ENCODE data around the gene TAS1R1.

The TAS1R1 gene

DNA sequence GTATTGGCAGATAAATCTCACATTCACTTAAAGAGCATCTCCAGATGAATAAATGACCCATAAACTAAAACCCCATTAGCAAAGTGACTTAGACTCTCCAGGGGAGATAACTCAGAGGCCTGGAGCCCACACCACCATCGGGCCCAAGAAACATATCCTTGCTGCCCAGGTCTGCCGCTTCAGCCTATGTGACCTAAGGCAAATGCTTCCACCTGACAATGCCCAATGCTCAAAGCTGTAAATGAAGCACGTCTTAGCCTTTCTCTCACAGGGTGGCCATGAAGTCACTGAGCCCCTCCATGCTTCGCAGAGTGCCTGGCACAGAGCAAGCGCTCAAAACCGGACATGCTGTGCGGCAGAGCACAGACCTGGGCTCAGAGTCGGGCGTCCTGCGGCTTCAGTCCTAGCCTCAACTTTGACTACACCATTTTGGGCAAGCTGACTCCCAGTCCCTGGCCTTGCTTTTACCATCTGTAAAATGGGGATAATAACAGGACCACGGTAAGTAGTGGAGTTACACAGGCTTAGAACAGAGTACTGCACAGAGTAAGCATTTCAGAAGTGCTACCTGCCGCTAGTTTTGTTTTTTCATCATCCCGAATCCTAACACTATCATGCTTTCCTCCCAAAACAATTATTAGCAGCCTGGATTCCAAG is 24.5 kb upstream of the TAS1R1 start:
- no peaks in the 10 kb centered on the region for H3K27me3 ChIP-seq (ENCODE audit: insufficient read depth, low read length, poor library complexity)
- no peaks in the 10 kb centered on the region for H3K4me1 ChIP-seq (ENCODE audit: insufficient read depth, low read length)
- H4K20me1 ChIP-seq (ENCODE audit: insufficient read depth, low read length) = peaks cover 20% of the 10 kb centered on the region
- H3K27ac ChIP-seq (ENCODE audit: low read length) = no peak overlapping the region
- H3K79me2 ChIP-seq (ENCODE audit: insufficient read depth, low read length) = peaks cover 5% of the 10 kb centered on the region
- no peak overlapping the region for H3K9ac ChIP-seq (ENCODE audit: low read depth, low read length)
- no peak for TF ChIP-seq EZH2 (IDR thresholded peaks at IDR 0.05; ENCODE audit: borderline replicate concordance, low read depth, low read length, severe bottlenecking)
- TF ChIP-seq, protein P1, sequence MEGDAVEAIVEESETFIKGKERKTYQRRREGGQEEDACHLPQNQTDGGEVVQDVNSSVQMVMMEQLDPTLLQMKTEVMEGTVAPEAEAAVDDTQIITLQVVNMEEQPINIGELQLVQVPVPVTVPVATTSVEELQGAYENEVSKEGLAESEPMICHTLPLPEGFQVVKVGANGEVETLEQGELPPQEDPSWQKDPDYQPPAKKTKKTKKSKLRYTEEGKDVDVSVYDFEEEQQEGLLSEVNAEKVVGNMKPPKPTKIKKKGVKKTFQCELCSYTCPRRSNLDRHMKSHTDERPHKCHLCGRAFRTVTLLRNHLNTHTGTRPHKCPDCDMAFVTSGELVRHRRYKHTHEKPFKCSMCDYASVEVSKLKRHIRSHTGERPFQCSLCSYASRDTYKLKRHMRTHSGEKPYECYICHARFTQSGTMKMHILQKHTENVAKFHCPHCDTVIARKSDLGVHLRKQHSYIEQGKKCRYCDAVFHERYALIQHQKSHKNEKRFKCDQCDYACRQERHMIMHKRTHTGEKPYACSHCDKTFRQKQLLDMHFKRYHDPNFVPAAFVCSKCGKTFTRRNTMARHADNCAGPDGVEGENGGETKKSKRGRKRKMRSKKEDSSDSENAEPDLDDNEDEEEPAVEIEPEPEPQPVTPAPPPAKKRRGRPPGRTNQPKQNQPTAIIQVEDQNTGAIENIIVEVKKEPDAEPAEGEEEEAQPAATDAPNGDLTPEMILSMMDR (IDR thresholded peaks at IDR 0.05; ENCODE audit: borderline replicate concordance, extremely low read depth, low read length, poor library complexity, severe bottlenecking) = no peak
- H3K36me3 ChIP-seq (ENCODE audit: insufficient read depth, low read length) = peaks cover 80% of the 10 kb centered on the region
- H3K4me3 ChIP-seq (ENCODE audit: low read depth in 1 of 2, low read length in 2 of 2) = no peak overlapping the region
- H3K9me3 ChIP-seq (ENCODE audit: insufficient read depth, low read length, severe bottlenecking) = no peaks in the 10 kb centered on the region
- no peak for ATAC-seq (ENCODE audit: insufficient read depth, low read depth)
- no peak for DNase-seq
- H2AFZ ChIP-seq (ENCODE audit: low read depth, low read length) = no peak overlapping the region
- H3K4me2 ChIP-seq (ENCODE audit: insufficient read depth, low read length) = no peak overlapping the region

DNA sequence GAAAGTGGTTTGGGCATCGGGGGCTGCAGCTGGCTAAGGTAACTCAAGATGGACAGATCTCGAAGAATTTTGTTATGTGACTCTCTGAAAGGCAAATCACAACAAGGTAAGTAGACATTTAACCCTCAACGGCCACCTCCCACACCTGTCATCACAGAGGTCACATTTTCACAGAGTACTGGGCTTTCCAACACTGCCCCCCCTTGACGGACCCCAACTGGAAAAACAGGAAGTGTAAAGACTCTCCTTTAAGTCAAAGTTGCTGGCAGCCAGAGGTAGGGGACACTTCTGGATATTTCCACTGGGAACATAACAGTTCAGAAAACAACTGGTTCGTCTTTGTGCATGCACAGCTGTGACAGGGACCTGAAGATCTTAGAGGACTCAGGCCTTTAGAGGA is 23.1 kb upstream of the TAS1R1 start:
- H2AFZ ChIP-seq (ENCODE audit: low read depth, low read length) = no peak overlapping the region
- H3K27ac ChIP-seq (ENCODE audit: low read length) = no peak overlapping the region
- H3K4me2 ChIP-seq (ENCODE audit: insufficient read depth, low read length) = no peak overlapping the region
- H3K36me3 ChIP-seq (ENCODE audit: insufficient read depth, low read length) = peaks cover 75% of the 10 kb centered on the region
- no peak for TF ChIP-seq EZH2 (IDR thresholded peaks at IDR 0.05; ENCODE audit: borderline replicate concordance, low read depth, low read length, severe bottlenecking)
- no peak overlapping the region for H3K9ac ChIP-seq (ENCODE audit: low read depth, low read length)
- no peaks in the 10 kb centered on the region for H3K9me3 ChIP-seq (ENCODE audit: insufficient read depth, low read length, severe bottlenecking)
- H4K20me1 ChIP-seq (ENCODE audit: insufficient read depth, low read length) = peaks cover 17% of the 10 kb centered on the region; the same call in 1 of the 2 replicates
- H3K27me3 ChIP-seq (ENCODE audit: insufficient read depth, low read length, poor library complexity) = no peaks in the 10 kb centered on the region
- peaks cover 5% of the 10 kb centered on the region for H3K79me2 ChIP-seq (ENCODE audit: insufficient read depth, low read length)
- DNase-seq (no peak), ATAC-seq (ENCODE audit: insufficient read depth, low read depth) (no peak)
- no peaks in the 10 kb centered on the region for H3K4me1 ChIP-seq (ENCODE audit: insufficient read depth, low read length)
- H3K4me3 ChIP-seq (ENCODE audit: low read depth in 1 of 2, low read length in 2 of 2) = no peak overlapping the region

DNA sequence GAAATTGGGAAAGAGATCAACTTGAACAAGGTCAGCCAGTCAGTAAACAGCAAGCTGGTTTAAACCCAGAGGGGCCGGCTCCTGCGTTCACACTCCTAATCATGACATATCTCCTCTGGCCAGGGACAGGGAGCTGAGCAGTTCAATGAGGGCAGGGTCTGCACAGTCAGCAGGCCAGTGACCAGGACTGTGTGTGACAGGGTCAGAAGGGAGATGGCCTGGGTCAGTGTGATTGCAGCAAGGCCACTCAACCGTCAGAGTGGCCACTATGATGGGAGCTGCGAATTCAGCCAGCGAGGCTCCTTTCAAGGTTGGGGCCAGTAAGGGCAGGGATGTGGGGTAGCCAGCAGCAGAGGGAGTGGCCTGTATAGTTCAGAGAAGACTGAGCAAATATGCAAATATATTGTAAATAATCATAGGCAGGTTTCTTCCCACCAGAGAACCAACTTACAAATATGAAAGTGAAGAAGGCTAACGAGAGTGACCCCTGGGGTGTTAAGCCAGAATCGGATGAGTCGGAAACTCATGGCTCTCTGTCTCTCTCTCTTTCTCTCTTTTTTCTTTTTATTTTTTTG is 20.8 kb upstream of the TAS1R1 start:
- Histone ChIP-seq H3K36me3 (ENCODE audit: insufficient read depth, low read length) (peaks cover 65% of the 10 kb centered on the region), H3K9ac (ENCODE audit: low read depth, low read length) (no peak overlapping the region), H3K9me3 (ENCODE audit: insufficient read depth, low read length, severe bottlenecking) (no peaks in the 10 kb centered on the region), H3K4me3 (ENCODE audit: low read depth in 1 of 2, low read length in 2 of 2) (no peak overlapping the region), H3K4me1 (ENCODE audit: insufficient read depth, low read length) (no peaks in the 10 kb centered on the region), H2AFZ (ENCODE audit: low read depth, low read length) (no peak overlapping the region), H3K27ac (ENCODE audit: low read length) (no peak overlapping the region), H3K27me3 (ENCODE audit: insufficient read depth, low read length, poor library complexity) (no peaks in the 10 kb centered on the region), H3K4me2 (ENCODE audit: insufficient read depth, low read length) (no peak overlapping the region), H3K79me2 (ENCODE audit: insufficient read depth, low read length) (peaks cover 7% of the 10 kb centered on the region), H4K20me1 (ENCODE audit: insufficient read depth, low read length) (peaks cover 17% of the 10 kb centered on the region; the same call in 1 of the 2 replicates)
- no peak for ATAC-seq (ENCODE audit: insufficient read depth, low read depth)
- TF ChIP-seq, protein P1 (IDR thresholded peaks at IDR 0.05; ENCODE audit: borderline replicate concordance, extremely low read depth, low read length, poor library complexity, severe bottlenecking) = no peak
- no peak for TF ChIP-seq EZH2 (IDR thresholded peaks at IDR 0.05; ENCODE audit: borderline replicate concordance, low read depth, low read length, severe bottlenecking)
- DNase-seq = no peak

DNA sequence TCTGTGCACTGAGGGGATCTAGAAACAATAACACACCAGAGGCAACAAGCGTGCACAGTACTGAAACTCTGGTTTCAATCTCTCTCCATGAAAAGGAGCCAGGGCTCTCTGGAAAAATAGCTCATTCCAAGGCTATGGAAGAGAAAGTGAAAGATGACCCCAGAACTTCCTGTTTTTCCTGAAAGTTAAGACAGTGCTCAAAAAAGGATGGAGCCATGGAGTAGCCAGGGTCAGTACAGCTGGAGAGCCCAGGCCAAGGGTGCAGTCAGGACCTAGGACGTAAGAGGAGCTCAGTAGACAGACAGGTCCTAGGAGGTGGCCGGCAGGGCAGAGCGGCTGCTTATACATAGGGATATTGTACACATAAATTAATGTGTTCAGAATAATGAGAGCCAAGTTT is 19.9 kb upstream of the TAS1R1 start:
- Histone ChIP-seq H4K20me1 (ENCODE audit: insufficient read depth, low read length) (peaks cover 17% of the 10 kb centered on the region; the same call in 1 of the 2 replicates), H3K79me2 (ENCODE audit: insufficient read depth, low read length) (peaks cover 7% of the 10 kb centered on the region), H3K9ac (ENCODE audit: low read depth, low read length) (no peak overlapping the region), H3K4me1 (ENCODE audit: insufficient read depth, low read length) (no peaks in the 10 kb centered on the region), H3K4me2 (ENCODE audit: insufficient read depth, low read length) (no peak overlapping the region), H3K4me3 (ENCODE audit: low read depth in 1 of 2, low read length in 2 of 2) (no peak overlapping the region), H2AFZ (ENCODE audit: low read depth, low read length) (no peak overlapping the region), H3K9me3 (ENCODE audit: insufficient read depth, low read length, severe bottlenecking) (no peaks in the 10 kb centered on the region), H3K36me3 (ENCODE audit: insufficient read depth, low read length) (peaks cover 69% of the 10 kb centered on the region), H3K27ac (ENCODE audit: low read length) (no peak overlapping the region), H3K27me3 (ENCODE audit: insufficient read depth, low read length, poor library complexity) (no peaks in the 10 kb centered on the region)
- no peak for ATAC-seq (ENCODE audit: insufficient read depth, low read depth)
- TF ChIP-seq, protein P1 (IDR thresholded peaks at IDR 0.05; ENCODE audit: borderline replicate concordance, extremely low read depth, low read length, poor library complexity, severe bottlenecking) = no peak
- no peak for TF ChIP-seq EZH2 (IDR thresholded peaks at IDR 0.05; ENCODE audit: borderline replicate concordance, low read depth, low read length, severe bottlenecking)
- DNase-seq = no peak

Data from DND-41 (cell line).